Mammary epithelial cell (primary cell): ENCODE measurements around the gene HOXA6.

Source experiments
- CTCF ChIP-seq, 2 donors: IDR thresholded peaks in 1 of 2; conservative IDR thresholded peaks in 1 of 2; 2 replicates each; pipeline ENCODE4 v1.5.1; 2011 to 2012; ENCODE audit warnings: inconsistent platforms in 2 of 2, low read length in 2 of 2, mild to moderate bottlenecking in 2 of 2, control low read depth in 1 of 2, low read depth in 1 of 2; ENCODE audit not compliant: insufficient read depth in 1 of 2; ENCODE audit errors: extremely low read depth in 1 of 2
- EZH2 ChIP-seq: IDR thresholded peaks from 2 replicates; pipeline ENCODE4 v1.6.1; 2012; ENCODE audit warnings: low read length, inconsistent platforms, borderline replicate concordance

DNA sequence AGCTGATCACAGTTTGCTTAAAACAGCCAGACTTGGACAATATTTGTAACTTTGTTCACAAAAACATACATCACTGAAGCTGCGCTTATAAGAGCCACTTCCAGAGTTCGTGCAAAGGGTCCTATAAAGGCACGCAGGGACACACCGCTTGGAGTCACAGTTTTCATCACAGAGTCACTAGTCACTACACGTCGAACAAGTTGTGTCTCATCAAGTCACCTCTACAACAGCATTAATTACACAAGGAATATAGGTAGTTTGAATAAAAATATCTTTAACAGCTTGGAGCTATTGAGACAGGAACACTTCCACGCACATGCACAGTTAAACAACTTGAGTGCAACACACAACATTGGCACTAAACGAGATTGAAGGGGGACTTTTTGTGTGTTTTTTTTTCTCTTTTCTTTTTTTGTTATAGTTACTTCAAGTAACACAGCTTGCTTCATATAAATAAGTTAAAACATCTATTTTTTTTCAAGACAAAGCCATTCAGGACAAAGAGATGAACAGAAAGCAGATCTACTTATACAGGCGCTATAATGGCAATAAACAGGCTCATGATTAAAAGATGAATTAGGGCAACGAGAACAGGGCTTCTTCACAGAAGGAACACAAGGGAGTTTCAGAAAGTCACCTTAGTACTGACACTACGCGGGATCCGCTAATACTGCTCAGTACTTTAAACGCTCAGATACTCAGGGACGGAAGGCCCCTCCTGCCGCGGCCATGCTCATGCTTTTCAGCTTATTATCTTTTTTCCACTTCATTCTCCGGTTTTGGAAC, 6.2 kb downstream of the HOXA6 start:
- TF ChIP-seq CTCF (conservative IDR thresholded peaks at IDR 0.05 in 1 of 2, IDR thresholded peaks at IDR 0.05 in 1 of 2; ENCODE audit: extremely low read depth in 1 of 2, insufficient read depth in 1 of 2, low read depth in 1 of 2, low read length in 2 of 2): no peak
- no peak for TF ChIP-seq EZH2
